GM21526 (cell line): Measurements from ENCODE around the gene CELF4.

Experiments
- ATAC-seq: cut with Tn5 transposase; IDR thresholded peaks from one replicate; pipeline ENCODE4 v1.9.1; 2021; ENCODE audit warnings: moderate library complexity; ENCODE audit not compliant: unreplicated experiment, low FRiP score

CELF4 gene

GRCh38 chr18:37252854-37253393 is 312.7 kb downstream of the CELF4 start:
- no peak for ATAC-seq

GRCh38 chr18:37252342-37252741 is 313.3 kb downstream of the CELF4 start:
- no peak for ATAC-seq

DNA sequence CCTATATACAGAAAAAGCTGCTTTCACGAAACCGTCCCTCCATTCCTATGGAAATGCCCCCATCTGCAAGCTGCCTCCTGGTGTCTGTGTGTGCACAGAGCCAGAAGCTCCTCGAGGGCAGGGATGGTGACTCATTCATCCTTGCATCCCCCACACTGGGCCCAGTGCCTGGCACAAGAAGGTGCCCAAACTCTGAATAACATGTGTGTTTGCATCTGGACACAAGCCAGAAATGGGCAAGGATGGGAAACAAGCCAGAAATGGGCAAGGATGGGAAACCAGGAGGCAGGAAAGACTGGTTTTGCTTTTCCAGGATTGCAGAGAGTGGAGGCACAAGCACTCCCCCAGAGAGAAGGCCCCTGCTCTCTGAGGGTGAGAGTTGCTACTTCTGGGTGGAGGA is 313.9 kb downstream of the CELF4 start:
- no peak for ATAC-seq

DNA sequence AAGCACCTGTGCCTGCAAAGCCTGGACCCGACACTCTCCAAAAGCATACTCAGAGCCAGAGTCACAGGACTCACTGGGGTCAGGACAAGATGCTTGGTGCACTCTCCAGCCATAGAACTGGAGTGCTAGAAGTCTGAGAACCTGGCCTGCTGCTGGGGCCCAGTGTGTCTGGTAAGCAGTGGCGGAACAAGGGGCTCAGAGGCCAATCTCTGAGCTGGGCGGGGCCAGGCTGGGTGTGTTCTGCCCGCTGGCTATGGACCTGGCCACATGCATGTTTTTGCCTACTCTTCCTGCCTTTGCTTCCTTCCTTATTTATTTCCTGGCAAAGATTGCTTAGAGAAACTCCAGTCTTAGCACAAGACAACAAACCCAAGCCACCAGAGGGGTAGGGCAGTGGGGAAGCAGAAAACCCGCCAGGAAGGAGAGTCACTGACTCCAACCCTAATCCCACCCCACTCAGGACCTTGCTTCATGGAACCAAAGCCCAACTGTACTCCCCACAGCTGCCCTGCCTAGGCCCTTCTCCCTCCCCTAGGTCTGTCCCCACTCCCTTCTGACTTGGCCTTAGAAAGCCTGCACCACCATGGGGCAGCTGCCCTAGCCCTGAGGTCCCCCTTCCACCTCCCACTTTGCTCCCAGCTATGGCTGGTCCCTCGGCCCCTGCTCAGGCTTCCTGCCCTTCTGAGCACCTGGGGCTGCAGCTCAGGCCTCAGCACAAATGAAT is 315.5 kb downstream of the CELF4 start:
- no peak for ATAC-seq

DNA sequence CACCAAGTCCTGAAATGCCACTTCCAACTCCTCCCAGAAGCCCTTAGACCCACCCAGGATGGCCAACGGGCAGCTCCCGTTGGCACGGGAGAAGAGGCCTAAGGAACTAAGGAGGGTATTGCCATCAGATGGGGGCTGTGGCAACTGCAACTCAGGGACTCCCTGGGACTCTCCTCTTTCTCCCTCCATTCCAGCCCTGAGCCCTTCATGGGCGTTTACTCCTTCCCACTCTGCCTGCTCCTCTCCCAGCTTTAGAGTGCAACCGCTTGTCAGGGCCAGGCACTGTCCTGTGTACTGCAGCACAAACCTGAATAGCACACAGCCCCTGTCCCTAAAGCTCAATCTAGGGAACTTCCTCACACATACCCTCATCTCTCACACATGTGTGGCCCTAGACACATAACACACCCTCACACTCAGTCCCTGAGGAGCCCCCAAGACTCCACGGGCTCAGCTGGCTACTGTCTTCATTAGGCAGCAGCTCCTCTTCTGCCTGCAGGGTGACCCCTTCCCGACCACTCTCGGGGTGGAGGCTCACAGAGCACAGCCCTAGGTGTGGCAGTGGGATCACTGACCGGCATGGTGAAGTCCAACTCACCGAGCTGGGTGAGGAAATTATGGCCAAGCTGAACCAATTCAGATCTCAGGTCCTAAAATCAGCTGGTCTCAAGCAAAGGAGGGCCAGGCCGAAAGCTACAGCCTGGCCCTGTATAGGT is 316.3 kb downstream of the CELF4 start:
- ATAC-seq, result no peak

- ATAC-seq, result no peak
These were observed 317.3 kb downstream of the CELF4 start for GRCh38 chr18:37248281-37248680.

- ATAC-seq, result no peak
These were observed 318.0 kb downstream of the CELF4 start for GRCh38 chr18:37247497-37248161.

- no peak for ATAC-seq
These were observed 318.7 kb downstream of the CELF4 start for GRCh38 chr18:37246779-37247340.

DNA sequence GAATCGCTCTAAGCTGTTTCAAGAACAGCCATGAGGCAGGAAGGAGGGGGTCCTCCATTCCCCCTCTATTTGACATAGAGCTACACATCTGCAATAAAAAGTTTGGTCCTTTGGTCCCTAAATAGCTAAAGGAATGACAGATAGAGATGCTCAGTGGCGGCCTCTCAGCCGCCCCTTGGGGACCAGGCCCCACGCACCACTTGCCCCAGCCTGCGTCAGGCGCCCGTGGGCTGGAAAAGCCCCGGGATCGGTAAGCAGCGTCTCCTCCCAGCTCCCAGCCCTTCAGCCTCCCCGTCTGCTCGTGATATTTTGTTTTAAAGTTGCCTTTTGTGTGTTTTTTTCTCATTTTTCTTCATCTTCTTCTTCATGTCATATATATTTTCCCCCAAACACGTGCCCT is 321.0 kb downstream of the CELF4 start:
- ATAC-seq, result no peak

GRCh38 chr18:37243741-37244140 is 321.9 kb downstream of the CELF4 start:
- ATAC-seq, result no peak

GRCh38 chr18:37242826-37243560 is 322.6 kb downstream of the CELF4 start:
- no peak for ATAC-seq

- ATAC-seq, result no peak
These were observed 323.5 kb downstream of the CELF4 start for GRCh38 chr18:37242091-37242490.

- no peak for ATAC-seq
These were observed 327.1 kb downstream of the CELF4 start for GRCh38 chr18:37238282-37239108.

- ATAC-seq, result no peak
These were observed 330.0 kb downstream of the CELF4 start for GRCh38 chr18:37235583-37235982.

GRCh38 chr18:37231251-37231650 is 334.3 kb downstream of the CELF4 start:
- ATAC-seq, result no peak

- ATAC-seq, result no peak
These were observed 334.8 kb downstream of the CELF4 start for GRCh38 chr18:37230768-37231167.

GRCh38 chr18:37225279-37225678 is 340.3 kb downstream of the CELF4 start:
- no peak for ATAC-seq

- no peak for ATAC-seq
These were observed 342.6 kb downstream of the CELF4 start for GRCh38 chr18:37222999-37223378.

DNA sequence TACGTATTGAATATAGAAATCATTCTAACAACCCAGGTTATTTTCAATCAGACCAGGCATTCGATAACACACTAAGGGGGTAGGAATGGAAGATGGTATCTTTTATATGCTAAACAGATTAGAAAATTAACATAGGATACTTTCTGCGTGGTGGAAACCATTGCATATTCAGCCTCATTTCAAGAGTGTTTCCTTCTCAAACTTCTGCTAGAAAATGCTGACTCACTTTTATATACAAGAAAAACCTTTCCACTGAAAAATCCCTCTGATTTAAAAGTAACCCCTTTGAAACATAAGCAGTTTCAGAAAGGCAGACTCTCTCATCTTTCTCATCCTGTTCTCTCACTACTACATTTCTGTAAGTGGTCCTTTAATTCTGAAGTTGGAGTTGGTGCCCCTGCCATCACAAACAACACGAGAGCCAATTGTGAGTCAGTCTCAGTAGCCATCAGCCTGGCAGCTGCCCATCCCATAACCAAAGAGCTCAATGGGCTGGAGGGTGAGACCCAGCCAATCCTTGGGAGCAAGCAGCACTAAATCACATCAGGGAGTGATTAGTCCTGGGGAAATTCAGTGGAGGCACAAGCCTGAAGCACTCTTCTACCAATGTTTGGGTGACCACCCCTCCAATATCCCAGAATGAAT is 343.1 kb downstream of the CELF4 start:
- no peak for ATAC-seq
